ENCODE results near the gene WDSUB1.

Gene WDSUB1

GRCh38 chr2:159196393-159196925 lies 90.0 kb downstream of the WDSUB1 start:
- Histone ChIP-seq H3K27me3 (ENCODE audit: insufficient read depth, low read length) (no peaks in the 10 kb centered on the region), H2BK5ac (ENCODE audit: low read depth, low read length, poor library complexity) (no peak overlapping the region), H3K79me1 (ENCODE audit: low read length) (no peaks in the 10 kb centered on the region), H2BK120ac (ENCODE audit: insufficient read depth, low read length, poor library complexity) (no peak overlapping the region), H2AK5ac (ENCODE audit: low read length) (no peak overlapping the region), H4K8ac (ENCODE audit: low read depth, low read length) (no peak overlapping the region), H3K36me3 (ENCODE audit: control insufficient read depth in 1 of 2, insufficient read depth in 2 of 2, low read length in 2 of 2) (peaks cover 22 to 43% of the 10 kb centered on the region in 2 experiments), H3K14ac (ENCODE audit: low read length) (no peak overlapping the region), H3K27ac (ENCODE audit: low read depth, low read length) (no peak overlapping the region), H3K9me3 (ENCODE audit: insufficient read depth, low read depth, low read length) (no peaks in the 10 kb centered on the region), H3K9ac (ENCODE audit: low read length) (no peak overlapping the region), H3K4me1 (ENCODE audit: control insufficient read depth in 1 of 2, insufficient read depth in 2 of 2, low read length in 2 of 2) (peaks cover 4 to 7% of the 10 kb centered on the region in 2 experiments), H3K4me3 (ENCODE audit: low read depth, low read length) (no peak overlapping the region), H4K12ac (ENCODE audit: low read depth, low read length) (no peak overlapping the region), H2BK12ac (ENCODE audit: low read length) (no peak overlapping the region), H3K4ac (ENCODE audit: low read depth, low read length) (no peak overlapping the region), H4K91ac (ENCODE audit: low read depth, low read length) (no peak overlapping the region), H3K4me2 (ENCODE audit: low read length) (no peak overlapping the region), H3K18ac (ENCODE audit: low read length) (no peak overlapping the region), H3K23ac (ENCODE audit: low read length) (no peak overlapping the region), H2AFZ (ENCODE audit: insufficient read depth, low read length, poor library complexity) (no peak overlapping the region), H3K79me2 (ENCODE audit: control insufficient read depth, insufficient read depth, low read length, poor library complexity) (no peaks in the 10 kb centered on the region)
- WGBS (ENCODE audit: extremely low coverage, insufficient coverage, insufficient read length): no CpG with 5 or more reads among the region's 14 CpGs
- DNase-seq: no peak

GRCh38 chr2:159195697-159196096 lies 90.8 kb downstream of the WDSUB1 start:
- no CpG with 5 or more reads among the region's 6 CpGs for WGBS (ENCODE audit: extremely low coverage, insufficient coverage, insufficient read length)
- Histone ChIP-seq H3K14ac (ENCODE audit: low read length) (no peak overlapping the region), H3K79me1 (ENCODE audit: low read length) (no peaks in the 10 kb centered on the region), H3K27me3 (ENCODE audit: insufficient read depth, low read length) (no peaks in the 10 kb centered on the region), H2BK12ac (ENCODE audit: low read length) (no peak overlapping the region), H3K18ac (ENCODE audit: low read length) (no peak overlapping the region), H4K91ac (ENCODE audit: low read depth, low read length) (no peak overlapping the region), H2BK120ac (ENCODE audit: insufficient read depth, low read length, poor library complexity) (no peak overlapping the region), H2AFZ (ENCODE audit: insufficient read depth, low read length, poor library complexity) (no peak overlapping the region), H3K79me2 (ENCODE audit: control insufficient read depth, insufficient read depth, low read length, poor library complexity) (no peaks in the 10 kb centered on the region), H3K4me1 (ENCODE audit: control insufficient read depth in 1 of 2, insufficient read depth in 2 of 2, low read length in 2 of 2) (peaks cover 1 to 3% of the 10 kb centered on the region in 2 experiments), H3K4me2 (ENCODE audit: low read length) (no peak overlapping the region), H2BK5ac (ENCODE audit: low read depth, low read length, poor library complexity) (no peak overlapping the region), H3K23ac (ENCODE audit: low read length) (no peak overlapping the region), H3K9ac (ENCODE audit: low read length) (no peak overlapping the region), H3K4ac (ENCODE audit: low read depth, low read length) (no peak overlapping the region), H4K8ac (ENCODE audit: low read depth, low read length) (no peak overlapping the region), H4K12ac (ENCODE audit: low read depth, low read length) (no peak overlapping the region), H3K36me3 (ENCODE audit: control insufficient read depth in 1 of 2, insufficient read depth in 2 of 2, low read length in 2 of 2) (peaks cover 23 to 41% of the 10 kb centered on the region in 2 experiments), H3K27ac (ENCODE audit: low read depth, low read length) (no peak overlapping the region), H2AK5ac (ENCODE audit: low read length) (no peak overlapping the region), H3K9me3 (ENCODE audit: insufficient read depth, low read depth, low read length) (no peaks in the 10 kb centered on the region), H3K4me3 (ENCODE audit: low read depth, low read length) (no peak overlapping the region)
- no peak for DNase-seq

- Histone ChIP-seq H4K8ac (ENCODE audit: low read depth, low read length) (no peak overlapping the region), H3K9me3 (ENCODE audit: insufficient read depth, low read depth, low read length) (no peaks in the 10 kb centered on the region), H3K14ac (ENCODE audit: low read length) (no peak overlapping the region), H4K91ac (ENCODE audit: low read depth, low read length) (no peak overlapping the region), H3K36me3 (ENCODE audit: control insufficient read depth in 1 of 2, insufficient read depth in 2 of 2, low read length in 2 of 2) (peaks cover 25 to 37% of the 10 kb centered on the region in 2 experiments), H3K4me1 (ENCODE audit: control insufficient read depth in 1 of 2, insufficient read depth in 2 of 2, low read length in 2 of 2) (no peaks in the 10 kb centered on the region), H3K9ac (ENCODE audit: low read length) (no peak overlapping the region), H3K4ac (ENCODE audit: low read depth, low read length) (no peak overlapping the region), H3K23ac (ENCODE audit: low read length) (no peak overlapping the region), H3K79me2 (ENCODE audit: control insufficient read depth, insufficient read depth, low read length, poor library complexity) (no peaks in the 10 kb centered on the region), H2BK5ac (ENCODE audit: low read depth, low read length, poor library complexity) (no peak overlapping the region), H3K79me1 (ENCODE audit: low read length) (no peaks in the 10 kb centered on the region), H4K12ac (ENCODE audit: low read depth, low read length) (no peak overlapping the region), H3K27me3 (ENCODE audit: insufficient read depth, low read length) (no peaks in the 10 kb centered on the region), H2AK5ac (ENCODE audit: low read length) (no peak overlapping the region), H3K4me2 (ENCODE audit: low read length) (no peak overlapping the region), H2AFZ (ENCODE audit: insufficient read depth, low read length, poor library complexity) (no peak overlapping the region), H2BK12ac (ENCODE audit: low read length) (no peak overlapping the region), H3K18ac (ENCODE audit: low read length) (no peak overlapping the region), H2BK120ac (ENCODE audit: insufficient read depth, low read length, poor library complexity) (no peak overlapping the region), H3K27ac (ENCODE audit: low read depth, low read length) (no peak overlapping the region), H3K4me3 (ENCODE audit: low read depth, low read length) (no peak overlapping the region)
- no CpG with 5 or more reads among the region's 10 CpGs for WGBS (ENCODE audit: extremely low coverage, insufficient coverage, insufficient read length)
- DNase-seq: no peak
Measured at GRCh38 chr2:159194241-159194640, 92.3 kb downstream of the WDSUB1 start.

DNA sequence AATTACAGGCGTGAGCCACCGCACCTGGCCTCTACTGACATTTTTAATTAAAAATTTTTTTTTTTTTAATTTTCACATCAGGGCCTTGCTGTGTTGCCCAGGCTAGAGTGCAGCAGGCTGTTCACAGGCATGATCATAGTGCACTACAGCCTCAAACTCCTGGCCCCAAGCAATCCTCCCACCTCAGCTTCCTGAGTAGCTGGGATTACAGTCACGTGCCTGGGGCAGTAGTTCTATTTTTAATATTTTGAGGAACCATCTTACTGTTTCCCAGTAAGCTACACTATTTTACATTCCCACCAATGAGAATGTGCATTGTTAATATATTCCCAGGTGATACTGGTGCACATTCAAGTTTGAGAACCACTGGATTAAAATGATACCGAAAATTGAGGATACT lies 92.7 kb downstream of the WDSUB1 start:
- Histone ChIP-seq H3K27me3 (ENCODE audit: insufficient read depth, low read length) (no peaks in the 10 kb centered on the region), H3K18ac (ENCODE audit: low read length) (no peak overlapping the region), H3K14ac (ENCODE audit: low read length) (no peak overlapping the region), H2AFZ (ENCODE audit: insufficient read depth, low read length, poor library complexity) (no peak overlapping the region), H4K8ac (ENCODE audit: low read depth, low read length) (no peak overlapping the region), H2BK12ac (ENCODE audit: low read length) (no peak overlapping the region), H3K9me3 (ENCODE audit: insufficient read depth, low read depth, low read length) (peaks cover 1% of the 10 kb centered on the region), H3K27ac (ENCODE audit: low read depth, low read length) (no peak overlapping the region), H3K4me1 (ENCODE audit: control insufficient read depth in 1 of 2, insufficient read depth in 2 of 2, low read length in 2 of 2) (no peaks in the 10 kb centered on the region), H4K91ac (ENCODE audit: low read depth, low read length) (no peak overlapping the region), H3K9ac (ENCODE audit: low read length) (no peak overlapping the region), H4K12ac (ENCODE audit: low read depth, low read length) (no peak overlapping the region), H3K23ac (ENCODE audit: low read length) (no peak overlapping the region), H3K79me1 (ENCODE audit: low read length) (no peaks in the 10 kb centered on the region), H3K4me3 (ENCODE audit: low read depth, low read length) (no peak overlapping the region), H3K4ac (ENCODE audit: low read depth, low read length) (no peak overlapping the region), H2BK120ac (ENCODE audit: insufficient read depth, low read length, poor library complexity) (no peak overlapping the region), H3K79me2 (ENCODE audit: control insufficient read depth, insufficient read depth, low read length, poor library complexity) (no peaks in the 10 kb centered on the region), H3K36me3 (ENCODE audit: control insufficient read depth in 1 of 2, insufficient read depth in 2 of 2, low read length in 2 of 2) (peaks cover 28 to 40% of the 10 kb centered on the region in 2 experiments), H2BK5ac (ENCODE audit: low read depth, low read length, poor library complexity) (no peak overlapping the region), H3K4me2 (ENCODE audit: low read length) (no peak overlapping the region), H2AK5ac (ENCODE audit: low read length) (no peak overlapping the region)
- no peak for DNase-seq
- no CpG with 5 or more reads among the region's 4 CpGs for WGBS (ENCODE audit: extremely low coverage, insufficient coverage, insufficient read length)
